ENCODE measurements around the gene TTC19. TPM values are rescaled to one million over a fixed set of nuclear protein-coding genes. Genes with fewer than 3 reads are reported as not detected.

Gene TTC19
- total RNA-seq, 1 experiment from 2014 or later, result 20.2 TPM

DNA sequence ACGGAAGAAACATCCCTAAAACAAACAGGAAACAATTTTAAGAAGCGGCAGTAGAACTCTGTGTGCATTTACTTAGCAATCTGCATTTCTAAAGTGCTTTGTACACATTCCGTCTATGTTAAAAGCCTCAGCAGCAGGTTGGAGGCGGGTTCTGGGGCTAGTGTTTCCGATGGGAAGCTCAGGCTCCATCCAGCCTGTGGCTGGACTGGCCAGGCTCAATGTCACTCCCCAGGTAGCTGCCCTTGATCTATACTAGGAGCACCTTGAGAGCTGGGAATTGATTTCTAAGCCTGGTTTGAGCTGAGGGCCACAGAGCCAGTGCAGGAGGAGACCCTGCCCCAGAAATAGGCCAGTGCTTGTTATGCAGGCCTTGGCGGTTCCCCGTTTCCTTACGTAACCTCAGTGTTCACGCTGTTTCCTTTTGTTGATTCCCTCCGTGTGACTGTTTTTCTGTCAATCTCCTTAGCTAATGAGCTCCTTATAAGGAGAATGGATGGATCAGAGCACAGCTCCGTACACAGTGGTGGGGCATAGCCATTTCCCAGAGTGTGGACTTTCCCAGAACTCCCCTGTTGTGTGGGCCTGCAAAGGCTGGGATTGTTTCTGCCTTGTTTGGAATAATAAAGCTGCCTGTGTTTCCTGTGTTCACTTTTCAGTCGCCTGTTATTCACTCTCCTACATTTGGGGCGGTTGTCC, 33.3 kb upstream of the TTC19 start:
- intact Hi-C loops (cut with micrococcal nuclease; ENCODE audit: unreplicated experiment), result no loop called here
- Mint-ChIP-seq H3K4me3 (ENCODE audit: unreplicated experiment) (no peak overlapping the region), H3K27ac (ENCODE audit: unreplicated experiment) (no peak overlapping the region), H3K9me3 (ENCODE audit: unreplicated experiment) (no peaks in the 10 kb centered on the region), H3K27me3 (ENCODE audit: insufficient read depth, unreplicated experiment) (no peaks in the 10 kb centered on the region), H3K4me1 (ENCODE audit: low read depth, unreplicated experiment) (peaks cover 6% of the 10 kb centered on the region), H3K36me3 (ENCODE audit: insufficient read depth, unreplicated experiment) (no peaks in the 10 kb centered on the region)
- Histone ChIP-seq H3K4me1 (peaks cover 9% of the 10 kb centered on the region), H3K9me3 (no peaks in the 10 kb centered on the region), H3K4me3 (ENCODE audit: low read depth, low read length) (no peak overlapping the region), H3K36me3 (ENCODE audit: control insufficient read depth, insufficient read depth, low read length) (no peaks in the 10 kb centered on the region), H3K27me3 (replicated peaks; ENCODE audit: control insufficient read depth, insufficient read depth, low read length) (no peaks in the 10 kb centered on the region)
- TF ChIP-seq, protein P1, sequence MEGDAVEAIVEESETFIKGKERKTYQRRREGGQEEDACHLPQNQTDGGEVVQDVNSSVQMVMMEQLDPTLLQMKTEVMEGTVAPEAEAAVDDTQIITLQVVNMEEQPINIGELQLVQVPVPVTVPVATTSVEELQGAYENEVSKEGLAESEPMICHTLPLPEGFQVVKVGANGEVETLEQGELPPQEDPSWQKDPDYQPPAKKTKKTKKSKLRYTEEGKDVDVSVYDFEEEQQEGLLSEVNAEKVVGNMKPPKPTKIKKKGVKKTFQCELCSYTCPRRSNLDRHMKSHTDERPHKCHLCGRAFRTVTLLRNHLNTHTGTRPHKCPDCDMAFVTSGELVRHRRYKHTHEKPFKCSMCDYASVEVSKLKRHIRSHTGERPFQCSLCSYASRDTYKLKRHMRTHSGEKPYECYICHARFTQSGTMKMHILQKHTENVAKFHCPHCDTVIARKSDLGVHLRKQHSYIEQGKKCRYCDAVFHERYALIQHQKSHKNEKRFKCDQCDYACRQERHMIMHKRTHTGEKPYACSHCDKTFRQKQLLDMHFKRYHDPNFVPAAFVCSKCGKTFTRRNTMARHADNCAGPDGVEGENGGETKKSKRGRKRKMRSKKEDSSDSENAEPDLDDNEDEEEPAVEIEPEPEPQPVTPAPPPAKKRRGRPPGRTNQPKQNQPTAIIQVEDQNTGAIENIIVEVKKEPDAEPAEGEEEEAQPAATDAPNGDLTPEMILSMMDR (IDR thresholded peaks at IDR 0.05; ENCODE audit: insufficient read depth in 1 of 2, low read depth in 1 of 2, low read length in 1 of 2, severe bottlenecking in 1 of 2, unreplicated experiment in 1 of 2), result no peak
- ChIA-PET POLR2A (interaction anchor here (0.8 kb wide), 1 partner anchor 21 kb away, joined by 4 read pairs; no protein-coding TSS in a partner anchor), CTCF (no interaction called here)
- BruUV-seq (replicated peaks), result no TSS peak
- DNase-seq, result peak; percentile 59 to 67

- no TSS peak for BruUV-seq (replicated peaks)
- CTCF ChIA-PET, result no interaction called here
- peaks cover 6% of the 10 kb centered on the region for H3K4me1 Mint-ChIP-seq (ENCODE audit: low read depth, unreplicated experiment)
These were observed 32.8 kb upstream of the TTC19 start for GRCh38 chr17:15966879-15967248.

DNA sequence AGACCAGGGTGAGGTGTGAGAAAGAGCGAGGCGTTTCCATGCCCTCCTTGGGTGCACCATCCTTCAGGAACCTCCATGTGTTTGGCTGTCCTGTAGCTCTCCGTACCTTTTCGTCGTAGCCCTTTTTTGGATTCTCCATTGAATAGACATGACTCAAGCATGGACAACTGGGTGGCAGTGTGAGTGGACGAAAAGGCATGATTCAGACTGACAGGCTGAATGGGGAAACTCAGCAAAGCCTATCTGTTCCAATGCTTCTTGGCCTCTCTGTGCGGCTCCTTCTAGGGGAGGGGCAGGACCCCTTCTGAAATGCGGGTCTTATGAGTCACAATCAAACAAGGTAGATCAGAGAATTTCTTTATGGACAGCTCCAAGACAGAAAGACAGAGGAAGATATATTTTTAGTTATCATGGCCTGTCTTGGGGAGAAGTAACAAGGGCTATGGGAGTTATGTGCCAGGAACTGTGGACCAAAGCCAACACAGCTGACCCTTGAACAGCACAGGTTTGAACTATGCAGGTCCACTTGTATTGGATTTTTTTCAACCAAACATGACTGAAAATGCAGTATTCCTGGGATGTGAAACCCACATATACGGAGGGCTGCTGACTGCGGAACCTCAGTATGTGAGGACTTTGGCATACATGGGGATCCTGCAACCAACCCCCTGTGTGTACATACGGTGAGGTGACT, 31.8 kb upstream of the TTC19 start:
- ChIA-PET POLR2A (no interaction called here), CTCF (no interaction called here)
- Histone ChIP-seq H3K36me3 (ENCODE audit: control insufficient read depth, insufficient read depth, low read length) (no peaks in the 10 kb centered on the region), H3K4me3 (ENCODE audit: low read depth, low read length) (no peak overlapping the region), H3K4me1 (peaks cover 9% of the 10 kb centered on the region), H3K9me3 (no peaks in the 10 kb centered on the region), H3K27me3 (replicated peaks; ENCODE audit: control insufficient read depth, insufficient read depth, low read length) (no peaks in the 10 kb centered on the region)
- DNase-seq, result no peak
- no TSS peak for BruUV-seq (replicated peaks)
- peaks cover 6% of the 10 kb centered on the region for H3K4me1 Mint-ChIP-seq (ENCODE audit: low read depth, unreplicated experiment)
- no peak overlapping the region for H3K27ac Mint-ChIP-seq (ENCODE audit: unreplicated experiment)
- H3K4me3 Mint-ChIP-seq (ENCODE audit: unreplicated experiment), result no peak overlapping the region
- no peaks in the 10 kb centered on the region for H3K27me3 Mint-ChIP-seq (ENCODE audit: insufficient read depth, unreplicated experiment)
- TF ChIP-seq, protein P1 (IDR thresholded peaks at IDR 0.05; ENCODE audit: insufficient read depth in 1 of 2, low read depth in 1 of 2, low read length in 1 of 2, severe bottlenecking in 1 of 2, unreplicated experiment in 1 of 2), result no peak
- intact Hi-C loops (cut with micrococcal nuclease; ENCODE audit: unreplicated experiment), result no loop called here
- H3K9me3 Mint-ChIP-seq (ENCODE audit: unreplicated experiment), result no peaks in the 10 kb centered on the region
- no peaks in the 10 kb centered on the region for H3K36me3 Mint-ChIP-seq (ENCODE audit: insufficient read depth, unreplicated experiment)

More at GRCh38 chr17:15966879-15967248, 32.8 kb upstream of the TTC19 start:
- no peaks in the 10 kb centered on the region for H3K36me3 Mint-ChIP-seq (ENCODE audit: insufficient read depth, unreplicated experiment)
- no peaks in the 10 kb centered on the region for H3K27me3 Mint-ChIP-seq (ENCODE audit: insufficient read depth, unreplicated experiment)
- POLR2A ChIA-PET, result no interaction called here
- Histone ChIP-seq H3K9me3 (no peaks in the 10 kb centered on the region), H3K36me3 (ENCODE audit: control insufficient read depth, insufficient read depth, low read length) (no peaks in the 10 kb centered on the region), H3K27me3 (replicated peaks; ENCODE audit: control insufficient read depth, insufficient read depth, low read length) (no peaks in the 10 kb centered on the region), H3K4me3 (ENCODE audit: low read depth, low read length) (no peak overlapping the region), H3K4me1 (peaks cover 9% of the 10 kb centered on the region)
- no peak overlapping the region for H3K4me3 Mint-ChIP-seq (ENCODE audit: unreplicated experiment)
- H3K27ac Mint-ChIP-seq (ENCODE audit: unreplicated experiment), result no peak overlapping the region
- TF ChIP-seq, protein P1 (IDR thresholded peaks at IDR 0.05; ENCODE audit: insufficient read depth in 1 of 2, low read depth in 1 of 2, low read length in 1 of 2, severe bottlenecking in 1 of 2, unreplicated experiment in 1 of 2), result no peak
- intact Hi-C loops (cut with micrococcal nuclease; ENCODE audit: unreplicated experiment), result no loop called here
- DNase-seq, result no peak
- no peaks in the 10 kb centered on the region for H3K9me3 Mint-ChIP-seq (ENCODE audit: unreplicated experiment)
